Activated naive CD4-positive, alpha-beta T cell treated with anti-CD3 and anti-CD28 coated beads, Interleukin-2, amount 50 U/mL, for 24 hours (primary cell): Measurements from ENCODE around the gene PLXNC1.

Source experiments
- H3K27ac Mint-ChIP-seq: one replicate; pipeline ENCODE4 v1.8.0; 2021; ENCODE audit warnings: mild to moderate bottlenecking, mixed read lengths
- H3K27me3 Mint-ChIP-seq: one replicate; pipeline ENCODE4 v1.8.0; 2021; ENCODE audit warnings: mixed read lengths
- H3K36me3 Mint-ChIP-seq: one replicate; pipeline ENCODE4 v1.8.0; 2021; ENCODE audit warnings: mixed read lengths
- H3K4me1 Mint-ChIP-seq: one replicate; pipeline ENCODE4 v1.8.0; 2021; ENCODE audit warnings: mixed read lengths
- H3K4me3 Mint-ChIP-seq: one replicate; pipeline ENCODE4 v1.8.0; 2021; ENCODE audit warnings: mild to moderate bottlenecking, mixed read lengths
- H3K9me3 Mint-ChIP-seq: one replicate; pipeline ENCODE4 v1.8.0; 2021; ENCODE audit warnings: mixed read lengths

The PLXNC1 gene

DNA sequence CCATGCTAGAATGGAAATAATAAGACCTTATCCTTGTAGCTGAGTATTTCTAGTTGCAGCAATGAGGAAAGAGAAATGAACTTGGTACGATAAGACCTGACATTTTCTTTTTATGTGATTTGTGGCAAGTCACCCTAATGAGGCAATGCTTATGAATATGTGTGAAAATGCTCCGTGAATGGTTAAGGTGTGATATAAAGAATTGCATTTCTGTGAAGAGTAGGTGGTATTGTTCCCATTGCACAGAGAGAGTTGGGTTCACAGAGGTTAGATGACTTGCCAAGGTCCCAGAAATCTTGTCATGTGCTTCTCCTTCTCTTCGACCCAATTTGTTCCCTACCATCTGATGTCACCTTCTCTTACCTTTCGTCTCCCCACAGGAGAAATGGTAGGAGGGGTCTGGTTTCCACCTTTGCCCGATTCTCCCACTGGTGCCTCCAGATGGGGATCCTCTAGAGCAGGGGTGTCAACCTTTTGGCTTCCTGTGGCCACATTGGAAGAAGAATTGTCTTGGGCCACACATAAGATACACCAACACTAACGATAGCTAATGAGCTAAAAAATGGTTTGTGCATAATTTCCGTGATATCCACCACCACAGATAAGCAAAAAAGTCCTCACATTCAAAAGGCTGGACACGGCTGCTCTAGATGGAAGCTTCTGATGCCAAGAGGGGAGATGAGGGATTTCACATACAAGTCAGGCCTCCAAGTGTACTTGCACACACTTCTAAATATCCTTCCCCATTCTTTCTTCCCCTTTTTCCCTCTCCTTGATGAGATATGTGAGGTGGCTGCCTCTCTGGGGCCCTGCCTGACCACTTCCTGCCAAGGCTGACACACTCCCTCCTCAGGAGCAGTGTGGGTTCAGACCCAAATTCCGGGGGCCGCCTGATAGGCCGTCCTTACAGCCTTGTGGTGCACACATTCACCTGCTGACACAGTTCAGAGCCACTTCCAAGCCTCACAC, 96.1 kb downstream of the PLXNC1 start:
- Mint-ChIP-seq H3K36me3 (peaks cover 19% of the 10 kb centered on the region), H3K4me1 (peaks cover 24% of the 10 kb centered on the region), H3K27me3 (no peaks in the 10 kb centered on the region), H3K9me3 (no peaks in the 10 kb centered on the region), H3K27ac (peak overlapping the region; percentile 62), H3K4me3 (no peak overlapping the region)

DNA sequence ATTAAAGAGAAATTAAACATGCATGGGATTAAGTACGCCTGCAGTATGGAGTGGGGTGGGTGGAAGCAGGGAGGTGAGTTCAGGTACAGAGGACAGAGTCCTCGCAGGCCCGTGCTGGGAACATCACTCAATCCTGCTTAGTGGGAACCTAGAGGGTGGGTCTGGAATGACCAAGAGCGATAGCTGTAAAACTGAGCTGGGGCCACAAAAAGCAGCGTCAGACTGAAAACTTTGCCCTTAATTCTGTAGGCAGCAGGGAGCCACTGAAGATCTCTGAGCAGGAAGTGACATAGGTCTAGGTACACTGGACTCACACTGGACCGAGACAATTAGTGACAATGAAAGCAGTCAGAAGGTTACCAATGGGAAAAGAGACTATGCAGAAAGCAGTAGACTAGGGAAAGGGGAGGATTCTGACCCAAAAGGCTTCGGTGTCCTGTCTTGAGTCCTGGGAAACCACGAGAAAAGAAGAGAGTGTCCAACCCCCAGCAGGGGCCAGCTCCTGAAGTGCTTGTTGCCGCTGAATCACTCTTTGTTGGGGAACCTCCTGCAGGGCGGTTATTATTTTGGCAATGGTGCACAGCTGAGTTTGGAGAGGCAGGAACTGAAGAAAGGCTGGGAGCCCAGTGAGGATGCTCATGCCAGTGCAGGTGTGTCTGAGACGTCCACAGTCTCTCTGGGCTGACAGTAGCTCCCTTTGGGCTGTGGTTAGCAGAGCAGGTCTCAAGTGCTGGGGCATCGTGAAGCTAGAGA, 97.4 kb downstream of the PLXNC1 start:
- H3K9me3 Mint-ChIP-seq: no peaks in the 10 kb centered on the region
- H3K27ac Mint-ChIP-seq: no peak overlapping the region
- H3K36me3 Mint-ChIP-seq: peaks cover 14% of the 10 kb centered on the region
- peaks cover 24% of the 10 kb centered on the region for H3K4me1 Mint-ChIP-seq
- H3K27me3 Mint-ChIP-seq: no peaks in the 10 kb centered on the region
- H3K4me3 Mint-ChIP-seq: no peak overlapping the region

DNA sequence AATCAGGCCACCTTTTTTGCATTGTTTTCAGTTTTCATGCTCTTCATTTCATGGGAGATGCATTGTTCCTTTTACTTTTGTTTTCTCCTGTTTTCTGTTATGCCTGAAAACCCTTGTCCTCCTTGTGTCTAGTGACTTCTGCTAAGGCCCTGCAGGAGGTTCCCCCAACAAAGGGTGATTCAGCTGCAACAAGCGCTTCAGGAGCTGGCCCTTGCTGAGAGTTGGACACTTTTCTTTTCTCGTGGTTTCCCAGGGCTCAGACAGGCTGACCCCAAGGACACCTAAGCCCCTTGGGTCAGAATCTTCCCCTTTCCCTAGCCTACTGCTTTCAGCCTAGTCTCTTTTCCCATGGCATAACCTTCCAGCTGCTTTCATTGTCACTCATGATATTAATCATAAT, 98.9 kb downstream of the PLXNC1 start:
- peaks cover 9% of the 10 kb centered on the region for H3K36me3 Mint-ChIP-seq

DNA sequence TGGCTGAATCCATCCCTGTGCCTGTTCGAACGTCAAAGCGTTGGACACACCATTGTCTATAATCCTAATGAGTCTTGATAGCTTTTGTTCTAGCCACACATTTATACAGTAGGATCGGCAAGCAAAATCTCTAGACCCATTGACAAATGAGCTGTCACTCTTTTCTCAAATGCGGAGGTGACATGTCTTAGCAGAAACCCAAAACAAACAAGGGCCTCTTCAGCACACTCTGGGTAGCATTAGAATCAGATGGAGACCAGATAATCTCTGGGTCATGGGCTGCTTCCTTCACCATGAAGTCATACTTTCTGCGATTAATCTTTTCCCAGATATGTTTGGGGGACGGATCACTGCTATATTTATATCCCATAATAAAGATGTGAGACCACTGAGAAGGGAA, 100.2 kb downstream of the PLXNC1 start:
- Mint-ChIP-seq H3K36me3 (peaks cover 10% of the 10 kb centered on the region), H3K27ac (no peak overlapping the region)

More for the DNA sequence above, 98.9 kb downstream of the PLXNC1 start:
- Mint-ChIP-seq H3K4me3 (no peak overlapping the region), H3K27me3 (no peaks in the 10 kb centered on the region), H3K27ac (no peak overlapping the region), H3K9me3 (no peaks in the 10 kb centered on the region), H3K4me1 (peaks cover 24% of the 10 kb centered on the region)

DNA sequence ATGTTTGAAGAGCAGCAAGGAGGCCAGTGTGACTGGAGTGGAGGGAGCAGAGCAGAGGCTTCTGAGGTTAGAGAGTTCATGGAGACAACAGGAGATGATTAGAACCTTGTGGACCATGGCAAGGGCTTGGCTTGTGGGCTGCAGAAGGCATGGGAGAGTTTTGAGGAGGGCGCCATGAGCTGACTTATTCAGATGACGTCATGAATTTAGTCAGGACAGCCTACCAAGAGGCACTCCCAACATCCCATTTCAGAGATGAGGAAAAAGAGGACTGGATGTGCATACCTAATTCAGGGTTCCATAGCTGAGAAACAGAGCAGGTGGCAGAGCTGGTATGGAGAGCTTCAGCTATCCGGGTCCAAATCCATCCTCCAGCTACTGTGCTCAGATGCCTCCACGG, 101.8 kb downstream of the PLXNC1 start:
- Mint-ChIP-seq H3K27ac (no peak overlapping the region), H3K4me3 (no peak overlapping the region), H3K27me3 (no peaks in the 10 kb centered on the region), H3K4me1 (peaks cover 11% of the 10 kb centered on the region), H3K36me3 (peaks cover 14% of the 10 kb centered on the region), H3K9me3 (no peaks in the 10 kb centered on the region)

More for the DNA sequence above, 100.2 kb downstream of the PLXNC1 start:
- Mint-ChIP-seq H3K4me1 (peaks cover 24% of the 10 kb centered on the region), H3K4me3 (no peak overlapping the region), H3K27me3 (no peaks in the 10 kb centered on the region), H3K9me3 (no peaks in the 10 kb centered on the region)

DNA sequence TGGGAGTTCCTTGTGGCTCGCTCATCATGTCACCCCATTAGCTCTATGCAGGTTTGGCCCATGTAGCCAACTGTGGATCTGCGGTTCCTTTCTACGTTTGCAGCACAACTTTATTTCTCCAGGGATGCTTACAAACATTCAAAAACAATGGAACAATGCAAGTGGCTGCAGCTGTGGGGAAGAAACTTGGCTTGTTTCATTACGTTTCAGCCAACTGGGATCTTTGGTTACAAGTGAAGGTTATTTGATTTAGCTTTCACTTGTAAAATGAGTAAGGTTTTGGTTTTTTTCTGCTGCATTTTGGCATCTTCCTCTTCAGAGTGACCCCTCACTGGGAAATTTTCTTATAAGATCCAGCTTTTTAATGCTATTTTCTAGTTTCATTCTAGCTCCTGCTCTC, 105.9 kb downstream of the PLXNC1 start:
- Mint-ChIP-seq H3K4me3 (no peak overlapping the region), H3K9me3 (no peaks in the 10 kb centered on the region), H3K27ac (no peak overlapping the region), H3K27me3 (no peaks in the 10 kb centered on the region), H3K36me3 (peaks cover 17% of the 10 kb centered on the region), H3K4me1 (no peaks in the 10 kb centered on the region)

DNA sequence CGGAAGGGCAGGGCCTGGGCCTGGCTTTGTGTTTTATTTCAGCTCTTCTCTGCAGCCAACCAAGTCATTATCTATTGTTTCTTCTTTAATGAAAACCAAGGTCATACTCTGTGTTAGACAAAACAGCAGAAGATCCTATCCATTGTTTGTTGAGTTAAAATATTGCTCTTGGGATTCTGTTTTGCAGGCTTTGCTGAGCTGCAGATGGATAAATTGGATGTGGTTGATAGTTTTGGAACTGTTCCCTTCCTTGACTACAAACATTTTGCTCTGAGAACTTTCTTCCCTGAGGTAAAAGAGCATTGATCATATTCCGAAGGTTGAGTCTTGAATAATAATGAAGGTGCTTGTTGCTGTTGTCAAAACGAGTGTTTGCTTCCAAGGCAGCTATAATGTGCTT, 106.6 kb downstream of the PLXNC1 start:
- no peaks in the 10 kb centered on the region for H3K9me3 Mint-ChIP-seq
- H3K4me1 Mint-ChIP-seq: no peaks in the 10 kb centered on the region
- no peak overlapping the region for H3K4me3 Mint-ChIP-seq
- peaks cover 17% of the 10 kb centered on the region for H3K36me3 Mint-ChIP-seq
- H3K27ac Mint-ChIP-seq: no peak overlapping the region
- no peaks in the 10 kb centered on the region for H3K27me3 Mint-ChIP-seq

DNA sequence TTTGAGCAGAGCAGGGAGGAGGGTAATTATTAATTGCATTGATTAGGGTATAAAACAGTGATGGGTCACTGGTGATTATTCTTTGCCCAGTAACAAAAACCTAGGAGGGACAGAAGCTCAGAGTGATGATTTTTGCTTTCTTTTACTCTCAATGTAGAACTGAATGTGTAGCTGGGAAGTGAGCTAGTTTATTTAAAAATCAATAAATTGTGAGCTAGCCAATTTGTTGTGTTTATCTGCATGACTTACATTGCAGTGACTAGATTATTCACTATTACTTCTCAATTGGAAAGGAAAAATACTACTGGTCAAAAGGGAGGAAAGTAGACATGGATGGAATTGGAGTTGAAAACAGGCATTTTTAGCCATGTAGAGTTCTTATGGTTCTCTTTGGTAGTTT, 107.1 kb downstream of the PLXNC1 start:
- Mint-ChIP-seq H3K27ac (no peak overlapping the region), H3K27me3 (no peaks in the 10 kb centered on the region), H3K4me3 (no peak overlapping the region), H3K4me1 (no peaks in the 10 kb centered on the region), H3K9me3 (no peaks in the 10 kb centered on the region), H3K36me3 (peaks cover 17% of the 10 kb centered on the region)

DNA sequence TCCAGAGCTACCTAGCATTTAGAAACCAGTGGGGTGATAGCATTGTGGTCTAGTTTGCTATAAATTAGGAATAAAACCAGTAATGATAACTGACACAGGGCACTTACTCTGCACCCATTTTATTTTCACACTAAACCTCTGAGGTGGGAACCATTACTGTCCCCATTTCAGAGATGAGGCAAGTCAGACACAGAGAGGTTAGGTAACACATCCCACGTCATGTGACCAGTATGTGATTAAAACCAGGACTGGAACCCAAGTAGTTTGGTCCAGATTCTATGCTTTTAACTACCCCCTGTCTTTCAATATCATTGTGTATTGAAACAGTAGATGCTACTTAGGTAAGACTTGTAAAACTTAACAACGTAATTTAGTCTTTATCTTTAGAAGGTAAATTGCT, 110.2 kb downstream of the PLXNC1 start:
- Mint-ChIP-seq H3K9me3 (no peaks in the 10 kb centered on the region), H3K27me3 (no peaks in the 10 kb centered on the region), H3K4me3 (no peak overlapping the region), H3K27ac (no peak overlapping the region), H3K4me1 (peaks cover 19% of the 10 kb centered on the region), H3K36me3 (peaks cover 13% of the 10 kb centered on the region)

DNA sequence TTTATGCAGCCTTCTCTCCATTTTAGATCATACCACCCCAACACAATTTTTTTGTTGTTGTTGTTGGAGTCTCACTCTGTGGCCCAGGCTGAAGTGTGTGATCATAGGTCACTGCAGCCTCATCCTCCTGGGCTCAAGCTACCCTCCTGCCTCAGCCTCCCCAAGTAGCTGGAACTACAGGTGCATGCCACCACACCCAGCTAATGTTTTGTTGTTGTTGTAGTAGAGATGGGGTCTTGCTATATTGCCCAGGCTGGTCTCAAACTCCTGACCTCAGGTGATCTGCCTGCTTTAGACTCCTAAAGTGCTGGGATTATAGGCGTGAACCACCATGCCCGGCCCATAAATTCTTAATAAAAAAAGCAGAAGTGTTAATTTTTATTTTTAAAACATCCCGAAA, 111.6 kb downstream of the PLXNC1 start:
- Mint-ChIP-seq H3K4me1 (peaks cover 32% of the 10 kb centered on the region), H3K36me3 (peaks cover 11% of the 10 kb centered on the region), H3K9me3 (no peaks in the 10 kb centered on the region), H3K27me3 (no peaks in the 10 kb centered on the region), H3K27ac (no peak overlapping the region), H3K4me3 (no peak overlapping the region)

DNA sequence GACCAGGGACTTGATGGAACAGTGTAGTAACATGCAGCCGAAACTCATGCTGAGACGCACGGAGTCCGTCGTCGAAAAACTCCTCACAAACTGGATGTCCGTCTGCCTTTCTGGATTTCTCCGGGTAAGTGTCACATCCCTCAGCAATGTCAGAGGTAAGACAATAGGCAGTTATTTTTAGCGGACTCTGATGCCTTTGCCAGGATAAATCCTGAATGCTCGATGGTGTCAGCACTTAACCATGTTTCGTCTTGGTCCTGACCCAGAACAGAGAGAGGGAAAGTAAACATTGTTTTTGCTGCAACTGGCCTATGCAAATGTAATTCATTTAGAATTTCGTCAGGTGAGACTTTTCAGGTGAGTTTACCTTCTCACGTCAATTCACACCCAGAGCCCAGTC, 112.3 kb downstream of the PLXNC1 start:
- peaks cover 17% of the 10 kb centered on the region for H3K36me3 Mint-ChIP-seq
- no peaks in the 10 kb centered on the region for H3K27me3 Mint-ChIP-seq
- H3K27ac Mint-ChIP-seq: no peak overlapping the region
- H3K4me1 Mint-ChIP-seq: peaks cover 34% of the 10 kb centered on the region
- no peak overlapping the region for H3K4me3 Mint-ChIP-seq
- no peaks in the 10 kb centered on the region for H3K9me3 Mint-ChIP-seq

DNA sequence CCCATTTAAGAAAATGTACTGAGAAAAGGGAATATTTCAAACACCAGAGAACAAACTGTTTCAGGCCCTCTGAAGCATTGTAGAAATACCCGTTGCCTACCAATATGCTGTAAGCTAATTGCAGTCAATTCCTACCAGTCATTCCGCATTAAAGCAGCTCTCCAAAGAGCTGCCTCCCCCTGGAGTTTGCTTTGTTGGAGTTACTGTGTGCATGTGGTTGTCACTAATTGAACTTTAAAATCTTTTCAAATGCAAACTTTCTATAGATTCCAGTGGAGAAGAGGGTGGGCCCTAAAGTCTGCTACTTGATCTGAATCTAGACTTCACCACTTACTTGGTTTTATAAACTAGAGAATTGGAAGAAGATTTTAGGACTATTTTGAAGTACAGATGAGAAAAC, 112.7 kb downstream of the PLXNC1 start:
- Mint-ChIP-seq H3K27ac (no peak overlapping the region), H3K4me3 (no peak overlapping the region), H3K4me1 (peaks cover 38% of the 10 kb centered on the region), H3K36me3 (peaks cover 18% of the 10 kb centered on the region), H3K27me3 (no peaks in the 10 kb centered on the region), H3K9me3 (no peaks in the 10 kb centered on the region)

DNA sequence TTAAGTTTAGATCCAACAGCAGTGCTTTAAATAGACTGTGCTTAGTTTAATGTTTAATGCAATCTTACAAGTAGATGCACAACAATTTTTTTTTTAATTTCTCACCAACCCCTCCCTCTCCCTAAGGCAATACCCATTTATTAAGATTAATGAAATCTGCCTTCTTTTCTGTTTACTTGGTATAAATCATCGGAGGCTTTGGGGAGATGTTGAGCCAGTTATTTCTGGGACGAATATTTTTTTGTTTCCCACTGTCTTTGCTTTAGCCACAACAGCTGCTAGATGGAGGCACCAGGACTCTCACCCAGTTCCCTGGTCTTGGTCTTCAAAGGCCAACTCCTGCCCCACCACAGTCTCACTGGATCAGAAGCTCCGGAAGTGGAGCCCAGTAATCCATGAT, 113.4 kb downstream of the PLXNC1 start:
- H3K27ac Mint-ChIP-seq: peak overlapping the region; percentile 98
- no peaks in the 10 kb centered on the region for H3K9me3 Mint-ChIP-seq
- peaks cover 39% of the 10 kb centered on the region for H3K4me1 Mint-ChIP-seq
- peaks cover 14% of the 10 kb centered on the region for H3K36me3 Mint-ChIP-seq
- H3K27me3 Mint-ChIP-seq: no peaks in the 10 kb centered on the region
- H3K4me3 Mint-ChIP-seq: peak overlapping the region; percentile 94

DNA sequence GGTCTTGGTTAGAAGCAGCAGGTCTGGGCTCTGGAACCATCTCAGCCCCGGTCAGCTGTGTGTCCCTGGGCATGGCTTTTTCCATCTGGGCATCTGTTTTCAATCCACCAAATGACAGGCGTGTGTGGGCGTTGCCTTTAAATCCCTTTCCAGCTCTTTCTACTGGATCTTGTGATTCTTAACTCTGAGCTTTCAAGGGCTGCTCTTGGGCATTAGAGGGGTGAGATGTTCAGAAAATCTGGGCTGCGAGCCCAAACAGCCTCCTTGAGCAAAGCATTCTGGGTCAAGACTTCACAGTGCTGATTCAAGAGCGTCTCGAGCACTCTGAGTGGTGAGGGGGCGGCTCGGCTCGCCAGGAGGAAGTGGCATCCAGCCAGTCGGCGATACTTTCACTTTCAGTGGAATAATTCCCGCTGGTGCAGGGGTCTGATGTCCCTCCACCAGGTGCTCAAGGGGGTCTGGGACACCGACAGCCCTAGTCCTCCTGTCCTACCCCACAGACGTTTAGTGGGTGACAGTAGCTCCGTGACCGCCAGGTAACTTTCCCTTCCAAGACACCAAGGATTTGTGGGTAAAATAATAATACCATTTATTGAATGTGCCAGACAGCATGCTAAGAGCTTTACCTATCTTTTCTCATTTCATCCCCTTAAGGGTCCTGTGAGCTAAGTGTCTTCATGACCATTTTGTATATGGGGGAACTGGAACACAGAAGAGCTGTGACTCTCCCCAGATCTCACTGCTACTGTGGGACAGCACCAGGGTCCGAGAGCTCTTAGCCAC, 114.0 kb downstream of the PLXNC1 start:
- Mint-ChIP-seq H3K4me1 (peaks cover 46% of the 10 kb centered on the region), H3K27ac (peak overlapping the region; percentile 98), H3K4me3 (peak overlapping the region; percentile 94), H3K27me3 (no peaks in the 10 kb centered on the region), H3K9me3 (no peaks in the 10 kb centered on the region), H3K36me3 (peaks cover 16% of the 10 kb centered on the region)

DNA sequence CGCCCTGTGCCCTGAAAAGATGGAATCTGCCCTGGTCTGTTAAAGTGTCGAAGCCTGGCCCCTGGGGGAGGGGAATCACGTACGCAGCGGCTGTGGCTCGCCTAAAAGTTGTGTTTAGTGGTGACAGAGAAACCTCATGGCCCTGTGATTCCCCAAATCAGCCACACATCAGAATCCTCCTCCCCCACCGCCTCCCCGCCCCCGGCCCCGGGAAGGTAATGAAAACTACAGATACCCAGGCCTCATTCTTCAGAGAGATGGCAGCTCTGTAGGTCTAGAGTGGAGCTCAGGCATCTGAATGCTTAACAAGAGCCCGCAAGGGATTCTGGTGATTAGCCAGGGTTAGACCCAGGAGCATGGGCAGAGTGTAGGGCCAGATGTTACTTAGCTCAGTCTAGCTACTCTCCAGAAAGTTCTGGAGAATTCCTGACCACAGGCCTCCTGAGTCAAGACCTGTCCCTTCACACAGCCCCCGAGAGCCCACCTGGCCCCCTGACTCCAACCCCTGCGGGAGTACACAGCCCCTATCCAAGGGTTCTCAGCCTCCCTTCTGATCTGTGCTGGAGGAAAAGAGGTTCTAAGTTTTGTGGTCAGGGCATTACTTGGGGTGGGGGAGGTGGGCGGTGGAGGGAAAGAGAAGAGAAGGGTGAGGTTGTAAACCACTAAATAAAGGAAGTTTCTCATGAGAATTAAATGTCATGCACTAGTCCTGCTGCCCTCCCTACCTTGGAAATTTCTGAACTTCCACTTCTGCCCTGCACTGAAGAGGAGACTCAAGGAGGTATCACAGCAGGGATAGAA, 114.8 kb downstream of the PLXNC1 start:
- H3K4me1 Mint-ChIP-seq: peaks cover 53% of the 10 kb centered on the region
- peak overlapping the region; percentile 94 for H3K4me3 Mint-ChIP-seq
- H3K36me3 Mint-ChIP-seq: peaks cover 17% of the 10 kb centered on the region

More for the DNA sequence above, 114.8 kb downstream of the PLXNC1 start:
- Mint-ChIP-seq H3K27me3 (no peaks in the 10 kb centered on the region), H3K9me3 (no peaks in the 10 kb centered on the region), H3K27ac (peak overlapping the region; percentile 98)
